ENCODE measurements around the gene RSPH4A.
"Not testable (repeated sequence)": the region's sequence is repeated elsewhere in the genome, so short reads cannot be mapped to it uniquely, and the experiment has no call there.

The RSPH4A gene

GRCh38 chr6:116631379-116631990 lies 15.2 kb downstream of the RSPH4A start:
- H3K4me3 ChIP-seq (ENCODE audit: low read length): no peak overlapping the region
- peaks cover 16% of the 10 kb centered on the region for H3K36me3 ChIP-seq (ENCODE audit: insufficient read depth, low read length)
- H3K4me1 ChIP-seq (ENCODE audit: control insufficient read depth, insufficient read depth, low read length): no peaks in the 10 kb centered on the region
- H3K4me2 ChIP-seq (ENCODE audit: low read length): no peak overlapping the region
- no peak overlapping the region for H3K9ac ChIP-seq (ENCODE audit: low read depth, low read length)
- no peaks in the 10 kb centered on the region for H3K27me3 ChIP-seq (ENCODE audit: control insufficient read depth, insufficient read depth, low read length)
- no peaks in the 10 kb centered on the region for H3K9me3 ChIP-seq (replicated peaks; ENCODE audit: low read length)

- Histone ChIP-seq H3K4me2 (ENCODE audit: low read length) (no peak overlapping the region), H3K9ac (ENCODE audit: low read depth, low read length) (no peak overlapping the region), H3K4me1 (ENCODE audit: control insufficient read depth, insufficient read depth, low read length) (no peaks in the 10 kb centered on the region), H3K27me3 (ENCODE audit: control insufficient read depth, insufficient read depth, low read length) (no peaks in the 10 kb centered on the region), H3K4me3 (ENCODE audit: low read length) (no peak overlapping the region), H3K9me3 (replicated peaks; ENCODE audit: low read length) (no peaks in the 10 kb centered on the region), H3K36me3 (ENCODE audit: insufficient read depth, low read length) (peaks cover 16% of the 10 kb centered on the region)
Observed at GRCh38 chr6:116633685-116634084, 17.4 kb downstream of the RSPH4A start.

- Histone ChIP-seq H3K4me1 (ENCODE audit: control insufficient read depth, insufficient read depth, low read length) (peaks cover 20% of the 10 kb centered on the region), H3K4me3 (ENCODE audit: low read length) (no peak overlapping the region), H3K9ac (ENCODE audit: low read depth, low read length) (no peak overlapping the region), H3K27me3 (ENCODE audit: control insufficient read depth, insufficient read depth, low read length) (no peaks in the 10 kb centered on the region), H3K9me3 (replicated peaks; ENCODE audit: low read length) (no peaks in the 10 kb centered on the region), H3K36me3 (ENCODE audit: insufficient read depth, low read length) (peaks cover 25% of the 10 kb centered on the region), H3K4me2 (ENCODE audit: low read length) (peak overlapping the region; percentile 41)
Observed at GRCh38 chr6:116648156-116648555, 31.9 kb downstream of the RSPH4A start.

- H3K27me3 ChIP-seq (ENCODE audit: control insufficient read depth, insufficient read depth, low read length): no peaks in the 10 kb centered on the region
Observed at GRCh38 chr6:116649129-116649528, 32.9 kb downstream of the RSPH4A start.

GRCh38 chr6:116651916-116652315 lies 35.6 kb downstream of the RSPH4A start:
- Histone ChIP-seq H3K27me3 (ENCODE audit: control insufficient read depth, insufficient read depth, low read length) (no peaks in the 10 kb centered on the region), H3K4me2 (ENCODE audit: low read length) (no peak overlapping the region), H3K9me3 (replicated peaks; ENCODE audit: low read length) (no peaks in the 10 kb centered on the region), H3K4me3 (ENCODE audit: low read length) (no peak overlapping the region), H3K4me1 (ENCODE audit: control insufficient read depth, insufficient read depth, low read length) (peaks cover 20% of the 10 kb centered on the region), H3K36me3 (ENCODE audit: insufficient read depth, low read length) (peaks cover 32% of the 10 kb centered on the region), H3K9ac (ENCODE audit: low read depth, low read length) (no peak overlapping the region)

More at GRCh38 chr6:116649129-116649528, 32.9 kb downstream of the RSPH4A start:
- H3K36me3 ChIP-seq (ENCODE audit: insufficient read depth, low read length): peaks cover 27% of the 10 kb centered on the region
- no peak overlapping the region for H3K4me3 ChIP-seq (ENCODE audit: low read length)
- H3K9me3 ChIP-seq (replicated peaks; ENCODE audit: low read length): no peaks in the 10 kb centered on the region
- H3K4me2 ChIP-seq (ENCODE audit: low read length): no peak overlapping the region
- peaks cover 20% of the 10 kb centered on the region for H3K4me1 ChIP-seq (ENCODE audit: control insufficient read depth, insufficient read depth, low read length)
- no peak overlapping the region for H3K9ac ChIP-seq (ENCODE audit: low read depth, low read length)

- Histone ChIP-seq H3K9me3 (replicated peaks; ENCODE audit: low read length) (no peaks in the 10 kb centered on the region), H3K4me2 (ENCODE audit: low read length) (no peak overlapping the region), H3K4me1 (ENCODE audit: control insufficient read depth, insufficient read depth, low read length) (peaks cover 12% of the 10 kb centered on the region), H3K36me3 (ENCODE audit: insufficient read depth, low read length) (peaks cover 10% of the 10 kb centered on the region), H3K27me3 (ENCODE audit: control insufficient read depth, insufficient read depth, low read length) (no peaks in the 10 kb centered on the region), H3K4me3 (ENCODE audit: low read length) (no peak overlapping the region), H3K9ac (ENCODE audit: low read depth, low read length) (no peak overlapping the region)
Observed at GRCh38 chr6:116661594-116661993, 45.3 kb downstream of the RSPH4A start.

GRCh38 chr6:116662202-116662601 lies 45.9 kb downstream of the RSPH4A start:
- Histone ChIP-seq H3K27me3 (ENCODE audit: control insufficient read depth, insufficient read depth, low read length) (no peaks in the 10 kb centered on the region), H3K4me3 (ENCODE audit: low read length) (no peak overlapping the region), H3K36me3 (ENCODE audit: insufficient read depth, low read length) (peaks cover 6% of the 10 kb centered on the region), H3K9me3 (replicated peaks; ENCODE audit: low read length) (no peaks in the 10 kb centered on the region), H3K9ac (ENCODE audit: low read depth, low read length) (no peak overlapping the region), H3K4me1 (ENCODE audit: control insufficient read depth, insufficient read depth, low read length) (peaks cover 17% of the 10 kb centered on the region), H3K4me2 (ENCODE audit: low read length) (no peak overlapping the region)

GRCh38 chr6:116663308-116663707 lies 47.0 kb downstream of the RSPH4A start:
- Histone ChIP-seq H3K27me3 (ENCODE audit: control insufficient read depth, insufficient read depth, low read length) (no peaks in the 10 kb centered on the region), H3K9ac (ENCODE audit: low read depth, low read length) (no peak overlapping the region), H3K36me3 (ENCODE audit: insufficient read depth, low read length) (peaks cover 4% of the 10 kb centered on the region), H3K4me2 (ENCODE audit: low read length) (no peak overlapping the region), H3K4me1 (ENCODE audit: control insufficient read depth, insufficient read depth, low read length) (peaks cover 21% of the 10 kb centered on the region), H3K4me3 (ENCODE audit: low read length) (no peak overlapping the region), H3K9me3 (replicated peaks; ENCODE audit: low read length) (no peaks in the 10 kb centered on the region)

GRCh38 chr6:116664169-116664568 lies 47.9 kb downstream of the RSPH4A start:
- not testable (repeated sequence) for H3K27me3 ChIP-seq (ENCODE audit: control insufficient read depth, insufficient read depth, low read length); H3K36me3 ChIP-seq (ENCODE audit: insufficient read depth, low read length); H3K9ac ChIP-seq (ENCODE audit: low read depth, low read length); H3K9me3 ChIP-seq (replicated peaks; ENCODE audit: low read length); H3K4me3 ChIP-seq (ENCODE audit: low read length); H3K4me2 ChIP-seq (ENCODE audit: low read length)
- peaks cover 21% of the 10 kb centered on the region for H3K4me1 ChIP-seq (ENCODE audit: control insufficient read depth, insufficient read depth, low read length)

GRCh38 chr6:116665464-116665863 lies 49.2 kb downstream of the RSPH4A start:
- Histone ChIP-seq H3K36me3 (ENCODE audit: insufficient read depth, low read length) (no peaks in the 10 kb centered on the region), H3K9me3 (replicated peaks; ENCODE audit: low read length) (no peaks in the 10 kb centered on the region), H3K4me3 (ENCODE audit: low read length) (peak overlapping the region; percentile 11), H3K4me2 (ENCODE audit: low read length) (peak overlapping the region; percentile 85), H3K4me1 (ENCODE audit: control insufficient read depth, insufficient read depth, low read length) (peaks cover 21% of the 10 kb centered on the region), H3K9ac (ENCODE audit: low read depth, low read length) (no peak overlapping the region), H3K27me3 (ENCODE audit: control insufficient read depth, insufficient read depth, low read length) (no peaks in the 10 kb centered on the region)

GRCh38 chr6:116666869-116667268 lies 50.6 kb downstream of the RSPH4A start:
- H3K9ac ChIP-seq (ENCODE audit: low read depth, low read length): peak overlapping the region; percentile 0
- peaks cover 21% of the 10 kb centered on the region for H3K4me1 ChIP-seq (ENCODE audit: control insufficient read depth, insufficient read depth, low read length)
- no peaks in the 10 kb centered on the region for H3K36me3 ChIP-seq (ENCODE audit: insufficient read depth, low read length)
- no peaks in the 10 kb centered on the region for H3K27me3 ChIP-seq (ENCODE audit: control insufficient read depth, insufficient read depth, low read length)
- no peaks in the 10 kb centered on the region for H3K9me3 ChIP-seq (replicated peaks; ENCODE audit: low read length)
- H3K4me2 ChIP-seq (ENCODE audit: low read length): peak overlapping the region; percentile 85
- H3K4me3 ChIP-seq (ENCODE audit: low read length): peak overlapping the region; percentile 11

- Histone ChIP-seq H3K27me3 (ENCODE audit: control insufficient read depth, insufficient read depth, low read length) (peaks cover 3% of the 10 kb centered on the region), H3K9me3 (replicated peaks; ENCODE audit: low read length) (no peaks in the 10 kb centered on the region), H3K4me3 (ENCODE audit: low read length) (peak overlapping the region; percentile 99), H3K4me1 (ENCODE audit: control insufficient read depth, insufficient read depth, low read length) (peaks cover 21% of the 10 kb centered on the region), H3K4me2 (ENCODE audit: low read length) (peak overlapping the region; percentile 85), H3K36me3 (ENCODE audit: insufficient read depth, low read length) (no peaks in the 10 kb centered on the region), H3K9ac (ENCODE audit: low read depth, low read length) (peak overlapping the region; percentile 93)
Observed at GRCh38 chr6:116667623-116668022, 51.3 kb downstream of the RSPH4A start.
